K562 (cell line): ENCODE results near the gene CELF4. TPM values are rescaled to one million over a fixed set of nuclear protein-coding genes. Genes with fewer than 3 reads are reported as not detected.

Experiments used
- FOXP1 ChIP-seq: sonication (generic); formaldehyde crosslinking; IDR thresholded peaks from 2 replicates; pipeline ENCODE4 v1.8.0; 2022; ENCODE audit warnings: mild to moderate bottlenecking, missing genetic modification reagents
- MAFK ChIP-seq: IDR thresholded peaks from 2 replicates; pipeline ENCODE4 v1.6.1; 2011; ENCODE audit warnings: low read length, improper control_type of control experiment
- MBD2 ChIP-seq: sonication (generic); IDR thresholded peaks from 2 replicates; pipeline ENCODE4 v1.6.1; 2016; ENCODE audit warnings: low read depth, borderline replicate concordance
- NR3C1 ChIP-seq: sonication (generic); formaldehyde crosslinking; IDR thresholded peaks from 2 replicates; pipeline ENCODE4 v1.8.1; 2022; ENCODE audit warnings: missing genetic modification reagents
- SIX5 ChIP-seq, 2 experiments: IDR thresholded peaks; 2 replicates each; pipeline ENCODE4 v1.6.1; 2011; ENCODE audit warnings: low read length in 2 of 2, borderline replicate concordance in 1 of 2, low read depth in 1 of 2, mild to moderate bottlenecking in 1 of 2, moderate library complexity in 1 of 2; ENCODE audit not compliant: insufficient read depth in 1 of 2
- polyA plus RNA-seq, 8 experiments: library from polyadenylated mRNA; depleted of rRNA in 4 of 8; stranded (reverse) in 5 of 8; unstranded in 3 of 8; fragments of >200 nt; fragmentation: Nextera tagmentation in 2 of 8; fragmentation: Illumina TruSeq in 1 of 8; extraction: Ambion mirVana in 2 of 8; extraction: Trizol in 1 of 8; gene quantifications; 2 replicates each; pipeline versions ENCODE4 v1.2.1 to v1.2.3, GENCODE V29; 2011 to 2014; ENCODE audit warnings: inconsistent platforms in 1 of 8, missing spikeins in 1 of 8
- total RNA-seq, 7 experiments: library from RNA; depleted of rRNA in 6 of 7; stranded (reverse); fragments of >200 nt in 6 of 7; fragmentation: Illumina TruSeq in 2 of 7; extraction: Trizol in 2 of 7; gene quantifications; 2 replicates each; pipeline versions ENCODE4 v1.2.1 to v1.2.3, GENCODE V29; 2011 to 2021; ENCODE audit warnings: low replicate concordance in 1 of 7
- TF ChIP-seq, protein P1 (sequence below), 2 experiments: fragments of 450-650 bp in 1 of 2; IDR thresholded peaks; 2 replicates each; pipeline ENCODE4 v1.6.1; 2011 to 2017; ENCODE audit warnings: low read depth in 2 of 2, antibody characterized with exemption in 1 of 2, borderline replicate concordance in 1 of 2, low read length in 1 of 2, mild to moderate bottlenecking in 1 of 2, mixed read lengths in 1 of 2; ENCODE audit not compliant: control insufficient read depth in 1 of 2
- TF ChIP-seq, protein P2 (sequence below), 2 experiments: fragments of 450-650 bp; IDR thresholded peaks; 2 replicates each; pipeline ENCODE4 v1.6.1; 2018; ENCODE audit warnings: mild to moderate bottlenecking in 2 of 2, low read depth in 1 of 2; ENCODE audit not compliant: partially characterized antibody in 2 of 2

Gene CELF4
- total and polyA plus RNA-seq, 9 of the 15 experiments (the other 6 are each of a cell fraction or from before 2014, with no cell fraction given), result 0.04 to 0.24 (median 0.07) TPM; not detected in 3

DNA sequence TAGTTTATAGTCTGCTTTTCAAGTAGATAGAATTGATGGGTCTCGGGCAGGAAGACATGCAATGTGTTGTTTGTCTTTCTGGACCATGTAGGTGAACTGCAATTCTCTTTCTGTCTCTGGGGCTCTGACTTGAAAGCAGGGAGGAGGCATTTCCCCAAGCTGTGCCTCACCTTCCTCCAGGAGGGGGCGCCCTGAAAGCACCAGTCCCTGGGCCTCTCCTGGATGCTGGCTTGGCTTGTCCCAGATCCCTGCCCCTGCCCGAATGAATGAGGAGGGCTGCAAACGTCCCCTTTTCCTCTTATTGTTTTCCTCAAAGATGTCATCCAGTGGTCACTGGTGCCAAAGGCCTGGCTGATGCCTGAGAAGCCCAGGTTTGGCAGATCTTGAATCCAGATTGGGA, 270.6 kb downstream of the CELF4 start (continued):
- TF ChIP-seq, protein P1, sequence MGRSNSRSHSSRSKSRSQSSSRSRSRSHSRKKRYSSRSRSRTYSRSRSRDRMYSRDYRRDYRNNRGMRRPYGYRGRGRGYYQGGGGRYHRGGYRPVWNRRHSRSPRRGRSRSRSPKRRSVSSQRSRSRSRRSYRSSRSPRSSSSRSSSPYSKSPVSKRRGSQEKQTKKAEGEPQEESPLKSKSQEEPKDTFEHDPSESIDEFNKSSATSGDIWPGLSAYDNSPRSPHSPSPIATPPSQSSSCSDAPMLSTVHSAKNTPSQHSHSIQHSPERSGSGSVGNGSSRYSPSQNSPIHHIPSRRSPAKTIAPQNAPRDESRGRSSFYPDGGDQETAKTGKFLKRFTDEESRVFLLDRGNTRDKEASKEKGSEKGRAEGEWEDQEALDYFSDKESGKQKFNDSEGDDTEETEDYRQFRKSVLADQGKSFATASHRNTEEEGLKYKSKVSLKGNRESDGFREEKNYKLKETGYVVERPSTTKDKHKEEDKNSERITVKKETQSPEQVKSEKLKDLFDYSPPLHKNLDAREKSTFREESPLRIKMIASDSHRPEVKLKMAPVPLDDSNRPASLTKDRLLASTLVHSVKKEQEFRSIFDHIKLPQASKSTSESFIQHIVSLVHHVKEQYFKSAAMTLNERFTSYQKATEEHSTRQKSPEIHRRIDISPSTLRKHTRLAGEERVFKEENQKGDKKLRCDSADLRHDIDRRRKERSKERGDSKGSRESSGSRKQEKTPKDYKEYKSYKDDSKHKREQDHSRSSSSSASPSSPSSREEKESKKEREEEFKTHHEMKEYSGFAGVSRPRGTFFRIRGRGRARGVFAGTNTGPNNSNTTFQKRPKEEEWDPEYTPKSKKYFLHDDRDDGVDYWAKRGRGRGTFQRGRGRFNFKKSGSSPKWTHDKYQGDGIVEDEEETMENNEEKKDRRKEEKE (IDR thresholded peaks at IDR 0.05; ENCODE audit: borderline replicate concordance in 1 of 2, control insufficient read depth in 1 of 2, low read depth in 2 of 2, low read length in 1 of 2), result no peak
- TF ChIP-seq MAFK (no peak), NR3C1 (CRISPR knock-in tag) (no peak), SIX5 (IDR thresholded peaks at IDR 0.05; ENCODE audit: borderline replicate concordance in 1 of 2, insufficient read depth in 1 of 2, low read depth in 1 of 2, low read length in 2 of 2) (no peak), MBD2 (no peak), FOXP1 (no peak)
- TF ChIP-seq, protein P2, sequence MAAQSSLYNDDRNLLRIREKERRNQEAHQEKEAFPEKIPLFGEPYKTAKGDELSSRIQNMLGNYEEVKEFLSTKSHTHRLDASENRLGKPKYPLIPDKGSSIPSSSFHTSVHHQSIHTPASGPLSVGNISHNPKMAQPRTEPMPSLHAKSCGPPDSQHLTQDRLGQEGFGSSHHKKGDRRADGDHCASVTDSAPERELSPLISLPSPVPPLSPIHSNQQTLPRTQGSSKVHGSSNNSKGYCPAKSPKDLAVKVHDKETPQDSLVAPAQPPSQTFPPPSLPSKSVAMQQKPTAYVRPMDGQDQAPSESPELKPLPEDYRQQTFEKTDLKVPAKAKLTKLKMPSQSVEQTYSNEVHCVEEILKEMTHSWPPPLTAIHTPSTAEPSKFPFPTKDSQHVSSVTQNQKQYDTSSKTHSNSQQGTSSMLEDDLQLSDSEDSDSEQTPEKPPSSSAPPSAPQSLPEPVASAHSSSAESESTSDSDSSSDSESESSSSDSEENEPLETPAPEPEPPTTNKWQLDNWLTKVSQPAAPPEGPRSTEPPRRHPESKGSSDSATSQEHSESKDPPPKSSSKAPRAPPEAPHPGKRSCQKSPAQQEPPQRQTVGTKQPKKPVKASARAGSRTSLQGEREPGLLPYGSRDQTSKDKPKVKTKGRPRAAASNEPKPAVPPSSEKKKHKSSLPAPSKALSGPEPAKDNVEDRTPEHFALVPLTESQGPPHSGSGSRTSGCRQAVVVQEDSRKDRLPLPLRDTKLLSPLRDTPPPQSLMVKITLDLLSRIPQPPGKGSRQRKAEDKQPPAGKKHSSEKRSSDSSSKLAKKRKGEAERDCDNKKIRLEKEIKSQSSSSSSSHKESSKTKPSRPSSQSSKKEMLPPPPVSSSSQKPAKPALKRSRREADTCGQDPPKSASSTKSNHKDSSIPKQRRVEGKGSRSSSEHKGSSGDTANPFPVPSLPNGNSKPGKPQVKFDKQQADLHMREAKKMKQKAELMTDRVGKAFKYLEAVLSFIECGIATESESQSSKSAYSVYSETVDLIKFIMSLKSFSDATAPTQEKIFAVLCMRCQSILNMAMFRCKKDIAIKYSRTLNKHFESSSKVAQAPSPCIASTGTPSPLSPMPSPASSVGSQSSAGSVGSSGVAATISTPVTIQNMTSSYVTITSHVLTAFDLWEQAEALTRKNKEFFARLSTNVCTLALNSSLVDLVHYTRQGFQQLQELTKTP (IDR thresholded peaks at IDR 0.05; ENCODE audit: low read depth in 1 of 2, partially characterized antibody in 2 of 2), result no peak
